H54 (cell line): ENCODE data around the gene SH2D3C.

Source experiments
- DNase-seq: peaks from one replicate; pipeline ENCODE4 v3.0.0; 2011; ENCODE audit warnings: low spot score, mixed read lengths; ENCODE audit not compliant: insufficient read length
- FAIRE-seq: peaks from 3 replicates; lab custom pipeline; 2011; peaks lifted over from hg19 to GRCh38; lab: Jason Lieb, UNC
- POLR2A ChIP-seq: IDR thresholded peaks from 2 replicates; pipeline ENCODE4 v1.6.1; 2011; ENCODE audit warnings: low read depth, mild to moderate bottlenecking, low read length

The SH2D3C gene

GRCh38 chr9:127724012-127724411, 54.5 kb downstream of the SH2D3C start:
- DNase-seq = no peak
- no peak for TF ChIP-seq POLR2A
- no peak for FAIRE-seq

GRCh38 chr9:127723444-127723843, 55.0 kb downstream of the SH2D3C start:
- DNase-seq = peak; percentile 97

GRCh38 chr9:127723013-127723412, 55.5 kb downstream of the SH2D3C start:
- DNase-seq (no peak), FAIRE-seq (no peak)
- no peak for TF ChIP-seq POLR2A

More at GRCh38 chr9:127723444-127723843, 55.0 kb downstream of the SH2D3C start:
- peak; percentile 86 for FAIRE-seq
- TF ChIP-seq POLR2A = no peak

GRCh38 chr9:127722055-127722745, 56.3 kb downstream of the SH2D3C start:
- FAIRE-seq (no peak), DNase-seq (no peak)
- TF ChIP-seq POLR2A = no peak

- DNase-seq = peak; percentile 96
- TF ChIP-seq POLR2A = no peak
- no peak for FAIRE-seq
These were observed 57.1 kb downstream of the SH2D3C start for GRCh38 chr9:127721391-127721821.

- TF ChIP-seq POLR2A = no peak
- FAIRE-seq (no peak), DNase-seq (no peak)
These were observed 57.6 kb downstream of the SH2D3C start for GRCh38 chr9:127720865-127721227.

- no peak for FAIRE-seq
- DNase-seq = no peak
- no peak for TF ChIP-seq POLR2A
These were observed 58.2 kb downstream of the SH2D3C start for GRCh38 chr9:127720031-127720864.

GRCh38 chr9:127717766-127718165, 60.7 kb downstream of the SH2D3C start:
- no peak for TF ChIP-seq POLR2A
- FAIRE-seq (no peak), DNase-seq (no peak)

GRCh38 chr9:127716412-127716811, 62.1 kb downstream of the SH2D3C start:
- no peak for TF ChIP-seq POLR2A
- DNase-seq = no peak
- no peak for FAIRE-seq

- TF ChIP-seq POLR2A = peak; percentile 21; the same call in 1 of the 2 replicates
- FAIRE-seq (peak; percentile 81), DNase-seq (peak; percentile 99)
These were observed 62.8 kb downstream of the SH2D3C start, which contains the start of the genes PTRH1 and TTC16 for GRCh38 chr9:127715470-127716337. Gene PTRH1 (minus strand): TSS chr9:127715663. CDS start chr9:127715639, 24 bp downstream. Gene TTC16 (plus strand): TSS chr9:127716079. CDS start chr9:127716146, 67 bp downstream.

- FAIRE-seq (no peak), DNase-seq (peak; percentile 56)
- TF ChIP-seq POLR2A = no peak
These were observed 63.5 kb downstream of the SH2D3C start for GRCh38 chr9:127714951-127715469.

GRCh38 chr9:127714020-127714750, 64.3 kb downstream of the SH2D3C start:
- FAIRE-seq = no peak
- TF ChIP-seq POLR2A = no peak
- DNase-seq = peak; percentile 61
